ENCODE measurements around the gene HELZ2.
A peak's percentile ranks its signal among the peaks of the same experiment; 100 is the strongest.

The HELZ2 gene

DNA sequence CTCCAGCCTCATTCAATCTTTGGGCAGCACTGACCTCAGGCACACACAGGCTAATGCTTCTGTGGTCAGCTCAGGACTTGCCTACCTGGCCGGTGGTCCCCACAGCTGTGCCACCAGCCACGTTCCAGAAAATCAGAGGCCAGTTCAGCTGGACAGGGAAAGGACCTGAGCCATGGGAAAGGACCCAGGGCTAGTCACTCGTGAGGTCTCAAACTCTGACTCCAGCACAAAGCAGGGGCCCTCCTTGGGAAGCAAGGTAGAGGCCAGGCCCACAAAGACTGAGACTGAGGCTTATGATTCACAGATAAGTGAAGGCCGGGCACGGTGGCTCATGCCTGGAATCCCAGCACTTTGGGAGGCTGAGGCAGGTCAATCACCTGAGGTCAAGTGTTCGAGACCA is 22.4 kb upstream of the HELZ2 start:
- DNase-seq: no peak

DNA sequence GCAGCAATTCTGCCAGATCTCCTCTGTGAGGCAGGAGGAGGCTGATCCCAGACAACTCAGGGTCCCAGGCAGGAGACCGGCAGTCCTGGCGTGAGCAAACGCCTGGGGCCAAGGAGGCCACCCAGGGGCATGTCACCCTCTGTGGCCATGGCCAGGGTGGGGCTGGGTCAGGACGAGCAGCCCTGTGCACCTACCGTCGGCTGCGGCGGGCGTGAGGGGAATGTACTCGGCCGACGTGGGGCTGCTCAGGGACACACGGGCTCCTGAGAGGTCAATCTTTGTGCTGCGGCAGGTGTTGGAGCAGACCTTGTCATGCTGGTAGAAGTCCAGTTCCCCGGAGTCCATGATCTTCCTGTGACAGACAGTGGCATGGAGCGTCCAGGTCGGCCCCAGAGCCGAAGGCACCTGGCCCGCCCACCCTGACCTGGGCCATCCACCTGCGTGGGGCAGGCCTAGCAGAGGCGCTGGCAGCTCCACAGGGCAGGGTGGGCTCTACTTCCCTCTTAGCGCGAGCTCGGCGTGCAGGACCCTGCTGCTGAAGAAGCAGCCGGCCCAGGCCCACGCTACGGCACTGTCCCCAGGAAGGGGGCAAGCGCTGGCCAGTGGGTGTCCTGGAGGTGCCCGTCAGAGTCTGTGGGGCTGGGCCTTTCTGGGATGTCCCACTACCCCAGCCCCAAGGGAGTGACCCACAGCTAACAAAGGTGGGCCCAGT is 21.5 kb upstream of the HELZ2 start:
- DNase-seq: no peak

GRCh38 chr20:63594043-63594561 is 20.1 kb upstream of the HELZ2 start:
- no peak for DNase-seq

- DNase-seq: no peak
Measured at GRCh38 chr20:63592661-63593060, 18.6 kb upstream of the HELZ2 start.

- DNase-seq: no peak
Measured at GRCh38 chr20:63591786-63592355, 17.8 kb upstream of the HELZ2 start.

- DNase-seq: no peak
Measured at GRCh38 chr20:63591147-63591533, 17.1 kb upstream of the HELZ2 start.

DNA sequence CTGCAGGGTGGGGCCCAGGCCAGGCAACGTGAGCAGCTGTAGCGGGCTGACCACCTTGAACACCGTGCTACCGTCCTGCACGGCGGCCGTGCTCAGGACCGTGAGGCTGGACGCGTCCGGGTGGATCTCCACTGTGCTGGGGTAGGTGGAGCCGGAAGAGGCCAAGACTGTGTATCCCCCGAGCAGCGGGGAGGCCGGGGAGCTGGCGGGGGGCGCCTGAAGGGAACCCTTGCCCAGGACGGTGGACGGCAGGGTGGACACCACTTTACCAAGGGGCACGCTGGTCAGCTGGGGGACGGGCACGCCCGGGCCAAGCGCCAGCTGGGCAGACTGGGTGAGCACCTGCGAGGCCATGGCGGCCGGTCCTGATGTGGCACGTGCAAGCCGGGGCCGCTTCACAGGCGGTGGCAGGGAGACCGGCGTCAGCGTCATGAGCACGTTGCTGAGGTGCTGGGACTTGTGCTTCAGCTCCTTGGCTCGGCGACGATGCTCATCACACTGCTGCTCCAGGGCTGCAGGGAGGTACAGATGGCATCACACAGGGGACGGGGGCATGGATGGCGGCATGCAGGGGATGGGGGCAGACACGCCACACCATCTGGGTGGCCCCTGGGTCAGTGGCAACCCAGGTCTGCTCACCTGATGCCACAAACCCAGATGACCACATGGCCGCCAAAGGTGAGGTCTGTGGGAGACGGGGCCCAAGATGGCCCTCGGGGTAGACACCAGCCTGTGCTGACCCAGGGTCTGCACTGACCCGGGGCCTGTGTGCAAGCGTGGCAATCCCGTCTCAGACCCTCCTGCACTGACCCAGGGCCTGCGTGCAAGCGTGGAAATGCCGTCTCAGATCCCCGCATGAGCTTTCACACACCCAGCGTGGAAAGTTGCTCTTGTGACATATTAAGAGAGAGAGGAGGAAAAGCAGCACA is 16.4 kb upstream of the HELZ2 start:
- DNase-seq: no peak

DNA sequence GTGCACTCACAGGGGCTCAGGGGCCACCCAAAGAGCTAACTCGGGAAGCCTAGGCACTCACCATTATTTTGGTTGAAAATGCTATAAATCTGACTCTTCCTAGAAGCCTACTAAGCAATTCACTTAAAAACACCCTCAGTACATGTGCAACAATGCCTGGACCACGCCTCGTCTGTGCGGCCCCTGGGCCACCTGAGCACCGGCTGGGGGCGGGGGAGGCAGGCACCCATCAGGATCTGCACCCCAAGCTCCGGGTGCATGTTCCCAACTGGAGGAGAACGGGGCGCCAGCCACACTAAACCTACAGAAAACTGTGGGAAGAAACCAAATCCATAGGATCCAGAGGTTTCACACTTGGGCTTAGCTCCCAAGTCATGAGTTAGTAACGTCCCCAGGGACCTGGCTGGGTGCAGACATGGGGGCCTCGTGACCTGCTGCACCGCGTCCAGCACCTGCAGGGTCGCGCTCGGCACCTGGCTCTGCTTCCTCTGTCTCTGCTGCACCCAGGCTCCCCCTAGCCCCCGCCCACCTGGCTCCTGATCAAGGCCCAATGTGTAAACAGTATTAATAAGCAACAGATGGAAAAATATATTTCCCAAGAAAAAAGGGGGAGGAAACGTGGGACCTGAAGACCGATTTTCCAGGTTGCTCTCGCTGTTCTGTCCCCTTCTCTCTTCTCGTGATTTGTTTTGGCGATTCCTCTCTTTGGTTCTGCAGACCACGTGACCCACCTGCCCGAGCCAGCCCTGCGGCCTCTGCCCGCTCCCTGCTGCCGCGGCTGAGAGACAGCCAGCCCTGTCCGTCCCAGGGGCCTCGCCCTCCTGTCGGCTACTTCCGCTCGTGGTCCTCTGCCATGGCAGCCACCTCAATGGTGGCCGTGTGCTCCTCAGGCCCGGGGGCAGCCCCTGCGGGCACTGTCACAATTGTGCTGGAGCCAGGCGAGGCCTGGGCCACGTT is 15.5 kb upstream of the HELZ2 start:
- no peak for DNase-seq

DNA sequence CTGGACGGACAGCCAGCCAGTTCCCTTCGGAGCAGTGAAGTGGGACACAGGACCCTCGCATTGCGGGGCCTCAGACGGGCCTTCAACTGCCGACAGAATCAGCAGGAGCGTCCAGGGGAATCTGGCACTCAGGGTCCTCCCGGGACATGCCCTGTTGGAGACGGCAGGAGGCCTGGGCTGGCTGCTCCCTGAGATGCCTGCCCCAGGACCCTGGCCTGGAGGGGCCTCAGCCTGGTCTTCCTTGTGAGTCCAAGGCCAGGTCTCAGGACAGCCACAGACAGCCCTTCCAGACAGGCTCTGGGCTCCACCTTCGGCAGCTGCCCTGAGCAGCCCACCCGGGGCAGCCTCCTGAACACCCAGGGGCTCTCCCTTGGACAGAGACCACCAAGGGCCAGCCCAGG is 14.6 kb upstream of the HELZ2 start:
- no peak for DNase-seq

- no peak for DNase-seq
Measured at GRCh38 chr20:63587776-63588591, 13.9 kb upstream of the HELZ2 start.

DNA sequence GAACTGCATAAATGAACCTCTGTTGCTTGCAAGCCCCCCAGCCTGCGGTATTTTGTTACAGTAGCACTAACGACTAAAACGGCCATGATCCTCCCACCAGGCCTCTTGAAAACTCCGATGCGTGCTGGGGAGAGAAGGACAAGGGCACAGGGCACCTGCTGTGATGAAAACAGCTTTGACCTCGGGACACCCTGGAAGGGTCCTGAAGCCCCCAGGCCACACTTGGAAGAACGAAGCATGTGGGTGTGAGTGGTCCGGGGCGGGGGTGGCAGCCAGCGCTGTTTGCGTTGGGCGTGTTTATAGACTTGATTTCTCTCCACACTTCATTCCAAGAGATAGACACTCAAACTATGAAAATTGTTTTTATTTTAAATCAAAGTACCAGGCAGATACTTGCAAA is 13.2 kb upstream of the HELZ2 start:
- DNase-seq: no peak

DNA sequence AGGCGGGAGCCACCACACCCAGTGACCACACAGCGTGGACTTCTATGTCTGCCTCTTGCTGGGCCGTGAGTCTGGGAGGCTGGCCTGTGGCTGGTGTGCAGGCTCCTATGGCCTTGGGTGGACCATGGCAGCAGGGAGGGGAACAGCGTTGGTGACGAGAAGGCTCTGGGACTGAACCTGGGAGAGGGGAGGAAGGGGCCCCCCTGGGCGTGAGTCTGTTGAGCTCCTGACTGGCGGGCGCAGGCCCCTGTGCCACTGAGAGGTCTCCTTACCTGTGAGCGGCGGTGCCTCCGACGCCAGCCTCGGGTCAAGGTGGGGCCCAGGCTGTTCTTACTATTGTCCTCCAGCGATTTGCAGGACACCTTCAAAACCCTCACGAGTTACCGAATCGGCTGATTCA is 12.8 kb upstream of the HELZ2 start:
- no peak for DNase-seq

DNA sequence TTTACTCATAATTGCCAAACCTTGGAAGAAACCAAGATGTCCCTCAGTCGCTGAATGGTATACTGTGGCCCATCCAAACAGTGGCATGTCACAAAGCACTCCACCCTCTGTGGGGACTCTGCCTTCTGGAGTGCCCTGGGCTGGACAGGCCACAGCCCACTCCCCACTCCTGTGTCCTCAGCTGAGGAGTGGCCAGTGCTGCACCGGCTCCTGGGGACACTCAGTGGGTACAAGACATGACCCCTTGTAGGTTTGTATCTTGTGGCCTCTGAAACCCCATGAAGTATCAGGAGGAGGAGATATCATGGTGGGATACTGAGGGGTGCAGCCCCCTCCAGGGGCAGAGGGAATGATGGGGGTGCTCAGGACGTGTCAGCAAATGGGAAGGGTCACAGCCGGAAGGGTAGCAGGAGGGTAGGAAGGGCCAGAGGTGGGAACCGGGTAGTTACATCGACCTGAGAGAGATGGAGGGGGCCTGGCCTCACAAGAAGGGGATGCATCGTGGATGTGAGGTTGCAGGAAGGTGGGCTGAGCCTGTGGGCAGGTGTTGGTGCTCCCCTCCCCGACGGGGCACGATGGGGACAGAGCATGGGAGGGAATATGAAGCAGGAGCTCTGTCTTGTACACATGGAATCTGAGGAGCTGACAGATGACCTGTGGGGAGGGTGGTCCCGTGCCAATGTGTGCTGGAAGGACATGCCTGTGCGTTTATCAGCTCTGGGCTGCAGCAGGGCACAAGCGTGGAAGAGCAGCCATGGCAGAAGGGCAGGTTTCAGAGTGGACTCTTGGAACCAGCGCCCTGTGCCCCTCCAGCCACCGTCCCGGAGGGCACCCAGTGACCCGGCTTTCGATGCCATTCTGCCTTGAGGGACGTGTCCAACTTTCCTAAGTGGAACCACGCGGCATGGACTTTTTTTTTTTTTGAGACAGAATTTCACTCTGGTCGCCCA is 11.9 kb upstream of the HELZ2 start:
- DNase-seq: no peak

DNA sequence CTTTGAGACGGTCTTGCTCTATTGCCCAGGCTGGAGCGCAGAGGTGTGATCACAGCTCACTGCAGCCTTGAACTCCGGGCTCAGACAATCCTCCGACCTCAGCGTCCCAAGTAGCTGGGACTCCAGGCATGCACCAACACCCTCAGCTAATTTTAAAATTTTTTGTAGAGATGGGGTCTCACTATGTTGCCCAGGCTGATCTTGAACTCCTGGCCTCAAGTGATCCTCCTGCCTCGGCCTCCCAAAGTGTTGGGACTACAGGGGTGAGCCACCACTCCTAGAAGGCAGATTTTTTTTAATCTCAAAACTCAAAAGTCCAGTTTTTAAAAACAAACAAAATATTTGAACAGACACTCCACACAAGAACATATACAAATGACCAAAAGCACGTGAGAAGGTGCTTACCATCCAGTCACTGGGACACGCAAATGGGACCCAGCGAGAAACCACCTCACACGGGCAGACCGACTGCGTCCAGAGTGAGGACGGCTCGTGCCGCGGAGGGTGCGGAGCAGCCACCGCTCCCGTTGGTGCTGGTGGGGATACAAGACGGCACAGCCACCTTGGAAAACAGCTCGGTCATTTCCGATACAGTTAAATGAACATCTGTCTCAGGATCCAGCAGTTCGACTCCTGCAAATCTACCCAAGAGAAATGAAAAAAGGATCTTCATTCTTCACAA is 8.5 kb upstream of the HELZ2 start:
- DNase-seq: no peak

DNA sequence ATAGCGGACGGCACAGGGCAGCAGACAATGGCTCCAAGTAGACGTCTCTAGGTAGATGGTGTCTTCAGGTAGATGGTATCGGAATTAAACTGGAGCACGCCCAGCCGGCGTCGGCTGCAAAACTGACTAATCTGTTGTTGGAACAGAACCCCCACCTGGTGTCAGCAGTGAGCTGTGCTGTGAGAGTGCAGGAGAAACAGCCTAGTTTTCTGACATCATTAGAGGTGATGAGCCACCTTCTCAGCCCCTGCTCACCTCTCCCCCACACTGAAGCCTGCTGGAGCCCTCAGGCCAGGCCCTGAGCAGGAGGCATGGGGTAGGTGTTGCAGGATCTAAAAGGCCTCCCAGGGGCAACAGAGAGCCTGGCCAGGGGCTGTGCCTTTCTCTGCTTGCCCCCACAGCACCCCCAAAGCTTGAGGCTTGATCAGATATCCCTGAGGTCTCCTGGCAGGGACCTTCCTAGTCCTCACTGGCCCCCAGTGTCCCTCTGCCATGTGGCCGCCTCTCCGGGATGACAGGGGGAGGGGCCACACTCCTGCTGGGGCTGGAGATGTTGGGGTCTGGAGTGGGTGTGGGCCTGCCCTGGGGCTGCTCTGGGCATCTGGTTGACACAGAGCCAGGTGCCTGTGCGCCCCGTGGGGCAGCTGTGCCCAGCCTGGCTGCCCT is 6.9 kb upstream of the HELZ2 start:
- DNase-seq: peak; percentile 82

DNA sequence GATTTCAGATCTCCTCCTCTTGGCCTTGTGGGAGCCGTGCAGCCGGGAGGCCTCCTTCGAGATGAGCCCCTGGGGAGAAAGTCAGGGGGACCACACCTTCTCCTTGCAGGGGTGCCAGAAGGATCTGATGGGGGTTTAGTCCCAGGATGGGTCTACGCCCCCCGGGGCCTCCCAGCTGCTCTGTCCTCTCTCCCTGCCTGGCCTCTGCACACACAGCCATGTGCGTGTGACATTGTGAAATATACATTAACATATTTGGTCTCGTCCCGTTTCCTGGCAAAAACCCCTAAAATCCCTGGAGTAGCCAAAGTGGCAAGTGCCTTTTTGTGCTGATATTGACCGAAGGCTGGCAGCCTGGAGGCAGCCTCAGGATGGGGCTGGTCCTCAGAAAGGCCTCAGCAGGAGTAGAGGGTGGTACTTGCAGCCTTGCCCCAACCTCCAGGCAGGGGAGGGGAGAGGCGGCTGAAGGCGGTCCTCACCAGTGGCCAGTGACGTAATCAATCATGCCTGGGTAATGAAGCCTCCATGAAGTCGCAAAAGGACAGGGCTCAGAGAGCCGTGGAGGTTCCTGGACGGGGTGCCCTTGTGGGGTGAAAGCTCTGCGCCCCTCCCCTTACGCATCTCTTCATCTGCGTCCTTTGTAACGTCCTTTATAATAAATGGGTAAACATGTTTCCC is 5.1 kb upstream of the HELZ2 start:
- no peak for DNase-seq

DNA sequence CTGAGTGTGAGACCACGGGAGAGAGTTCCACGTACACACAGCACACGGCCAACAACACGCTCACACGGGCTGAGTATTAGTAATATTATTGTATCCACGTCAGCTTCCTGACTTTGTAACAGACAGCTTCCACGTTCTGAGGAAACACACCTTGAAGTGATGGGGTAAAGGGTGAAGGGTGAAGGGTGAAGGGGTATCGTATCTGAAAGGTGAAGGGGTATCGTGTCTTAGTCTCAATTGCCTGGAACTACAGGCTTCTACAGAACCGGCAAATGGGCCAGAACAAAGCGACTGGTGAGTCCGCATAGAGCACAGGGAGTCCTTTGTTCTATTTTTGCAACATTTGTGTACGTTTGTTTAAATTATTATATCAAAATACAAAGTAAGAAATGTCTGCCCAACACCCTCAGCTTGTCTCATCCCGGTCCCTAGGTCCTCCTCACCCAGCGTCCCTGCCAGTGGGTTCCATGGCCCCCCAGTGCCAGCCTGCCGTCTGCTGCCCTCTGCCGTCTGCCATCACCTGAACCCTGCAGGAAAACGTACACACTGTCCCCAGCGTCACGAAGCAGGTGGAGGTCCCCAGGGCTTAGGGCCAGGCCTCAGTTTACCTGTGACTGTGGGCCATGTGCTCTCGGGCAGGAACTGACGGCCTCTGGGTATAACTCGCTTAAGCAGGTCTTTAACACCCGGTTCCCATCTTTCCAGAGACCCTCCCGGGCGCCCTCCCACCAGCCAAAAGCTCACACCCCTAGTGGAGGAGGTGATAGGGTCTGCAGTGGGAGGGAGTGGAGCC is 4.4 kb upstream of the HELZ2 start:
- peak; percentile 19 for DNase-seq

Measured in CD4-positive, alpha-beta T cell treated with Interleukin-12 subunit alpha and Interleukin-12 subunit beta, for 1 hour (primary cell).